A549 (cell line): ENCODE measurements around the gene GADD45B. TPM values are rescaled to one million over a fixed set of nuclear protein-coding genes. Genes with fewer than 3 reads are reported as not detected.

Experiments
- ATAC-seq, 2 experiments: fragments of 200-7000 bp in 1 of 2; fragments of >200 bp in 1 of 2; cut with Nextera tagmentation in 1 of 2; cut with Tn5 transposase in 1 of 2; 3 replicates each; pipeline versions ENCODE4 v1.8.0 to v1.9.1; 2018 to 2020; ENCODE audit warnings: mild to moderate bottlenecking in 1 of 2, moderate library complexity in 1 of 2
- CTCF ChIA-PET: fragments of 300-600 bp; sonication (Branson Sonifier 250); formaldehyde crosslinking; extraction: SDS; loops from one replicate; lab custom pipeline; 2021; ENCODE audit warnings: antibody characterized with exemption, inconsistent platforms; lab: Yijun Ruan, JAX
- POLR2A ChIA-PET: fragments of 350-600 bp; formaldehyde crosslinking; extraction: SDS; loops from one replicate; lab custom pipeline; 2021; ENCODE audit warnings: antibody characterized with exemption, inconsistent platforms; lab: Yijun Ruan, JAX
- DNase-seq, 2 experiments: peaks; one replicate each; pipeline versions ENCODE4 v3.0.0 to v3.0.0-alpha.2; 2011 to 2016; ENCODE audit warnings: low read depth in 1 of 2, low spot score in 1 of 2
- FAIRE-seq: peaks from 2 replicates; lab custom pipeline; 2011; peaks lifted over from hg19 to GRCh38; lab: Jason Lieb, UNC
- H3K27ac ChIP-seq, 2 experiments: fragments of >200 bp; sonication (Bioruptor Twin); formaldehyde crosslinking; 3 replicates each; pipeline ENCODE4 v1.5.1; 2016 to 2017
- H3K4me1 ChIP-seq: fragments of >200 bp; sonication (Bioruptor Twin); formaldehyde crosslinking; 3 replicates; pipeline ENCODE4 v1.6.1; 2016
- H3K4me2 ChIP-seq: fragments of >200 bp; sonication (Bioruptor Twin); formaldehyde crosslinking; 3 replicates; pipeline ENCODE4 v1.6.1; 2016
- H3K4me3 ChIP-seq: fragments of >200 bp; sonication (Bioruptor Twin); formaldehyde crosslinking; 3 replicates; pipeline ENCODE4 v1.5.1; 2016
- H3K9me3 ChIP-seq: fragments of >200 bp; sonication (Bioruptor Twin); formaldehyde crosslinking; 3 replicates; pipeline ENCODE4 v1.6.1; 2016
- ATOH8 ChIP-seq: fragments of 250-450 bp; sonication (Bioruptor Pico); IDR thresholded peaks from 2 replicates; pipeline ENCODE4 v1.5.0; 2020; ENCODE audit warnings: low read depth, mild to moderate bottlenecking, moderate library complexity
- BCL3 ChIP-seq: fragments of >200 bp; sonication (Bioruptor Twin); formaldehyde crosslinking; IDR thresholded peaks from 3 replicates; pipeline ENCODE4 v1.6.1; 2016
- BHLHE40 ChIP-seq: IDR thresholded peaks from 2 replicates; pipeline ENCODE4 v1.6.1; 2012; ENCODE audit warnings: low read depth, low read length, inconsistent platforms
- CBX8 ChIP-seq: fragments of 200-600 bp; sonication (generic); IDR thresholded peaks from 2 replicates; pipeline ENCODE4 v1.6.1; 2016
- CEBPB ChIP-seq, 2 experiments: fragments of >200 bp in 1 of 2; sonication (Bioruptor Twin) in 1 of 2; formaldehyde crosslinking in 1 of 2; IDR thresholded peaks; 2 replicates each; pipeline ENCODE4 v1.6.1; 2012 to 2016
- CHD2 ChIP-seq: fragments of 150-350 bp; IDR thresholded peaks from 2 replicates; pipeline ENCODE4 v1.6.1; 2014; ENCODE audit warnings: low read length; ENCODE audit not compliant: partially characterized antibody
- CHD4 ChIP-seq: fragments of 200-600 bp; sonication (generic); IDR thresholded peaks from 2 replicates; pipeline ENCODE4 v1.6.1; 2016; ENCODE audit warnings: antibody characterized with exemption, mild to moderate bottlenecking, borderline replicate concordance
- EHF ChIP-seq: fragments of 250-450 bp; sonication (Bioruptor Pico); IDR thresholded peaks from 2 replicates; pipeline ENCODE4 v1.5.0; 2020; ENCODE audit warnings: mild to moderate bottlenecking
- ELK1 ChIP-seq: fragments of 150-350 bp; IDR thresholded peaks from 2 replicates; pipeline ENCODE4 v1.6.1; 2014; ENCODE audit warnings: low read depth, mild to moderate bottlenecking, low read length
- FOSB ChIP-seq: fragments of 250-450 bp; sonication (Bioruptor Pico); IDR thresholded peaks from 2 replicates; pipeline ENCODE4 v1.5.0; 2020; ENCODE audit warnings: mild to moderate bottlenecking, moderate library complexity
- FOSL2 ChIP-seq, 2 experiments: fragments of 450-650 bp in 1 of 2; fragments of >200 bp in 1 of 2; sonication (Bioruptor Twin) in 1 of 2; formaldehyde crosslinking; IDR thresholded peaks; 2 replicates each; pipeline versions ENCODE4 v1.5.0 to v1.6.1; 2016 to 2020; ENCODE audit warnings: mild to moderate bottlenecking in 1 of 2, moderate library complexity in 1 of 2
- GATA3 ChIP-seq: IDR thresholded peaks from 2 replicates; pipeline ENCODE4 v1.6.1; 2012; ENCODE audit warnings: borderline replicate concordance
- HDAC2 ChIP-seq: fragments of 200-600 bp; sonication (generic); IDR thresholded peaks from 2 replicates; pipeline ENCODE4 v1.6.1; 2016
- HES2 ChIP-seq: fragments of >200 bp; sonication (Bioruptor Twin); formaldehyde crosslinking; IDR thresholded peaks from 2 replicates; pipeline ENCODE4 v1.6.1; 2016
- HOXA7 ChIP-seq: fragments of 250-450 bp; sonication (Bioruptor Pico); IDR thresholded peaks from 2 replicates; pipeline ENCODE4 v1.5.0; 2020; ENCODE audit warnings: mild to moderate bottlenecking, moderate library complexity
- JUN ChIP-seq, 2 experiments: fragments of >200 bp; sonication (Bioruptor Twin); formaldehyde crosslinking; IDR thresholded peaks; 2 replicates in 1 of 2; 3 replicates in 1 of 2; pipeline ENCODE4 v1.6.1; 2016 to 2017
- JUNB ChIP-seq: fragments of >200 bp; sonication (Bioruptor Twin); formaldehyde crosslinking; IDR thresholded peaks from 2 replicates; pipeline ENCODE4 v1.6.1; 2016
- KDM1A ChIP-seq: fragments of 200-600 bp; sonication (generic); IDR thresholded peaks from 2 replicates; pipeline ENCODE4 v1.6.1; 2016; ENCODE audit warnings: low read depth, mild to moderate bottlenecking
- MAX ChIP-seq: IDR thresholded peaks from 2 replicates; pipeline ENCODE4 v1.6.1; 2012
- MAZ ChIP-seq: fragments of 150-350 bp; IDR thresholded peaks from 2 replicates; pipeline ENCODE4 v1.6.1; 2014; ENCODE audit warnings: antibody characterized with exemption, low read depth, low read length, borderline replicate concordance
- NFE2L2 ChIP-seq: fragments of 150-350 bp; conservative IDR thresholded peaks from 2 replicates; pipeline ENCODE4 v1.6.1; 2014; ENCODE audit warnings: low read length
- NPAS2 ChIP-seq: fragments of 250-450 bp; sonication (Bioruptor Pico); IDR thresholded peaks from 2 replicates; pipeline ENCODE4 v1.8.0; 2022; ENCODE audit warnings: mild to moderate bottlenecking, moderate library complexity, borderline replicate concordance
- NR3C1 ChIP-seq: fragments of >200 bp; sonication (Bioruptor Twin); formaldehyde crosslinking; IDR thresholded peaks from 3 replicates; pipeline ENCODE4 v1.6.1; 2017
- PBX3 ChIP-seq: IDR thresholded peaks from 2 replicates; pipeline ENCODE4 v1.6.1; 2012
- PHF8 ChIP-seq: fragments of 200-600 bp; sonication (generic); IDR thresholded peaks from 2 replicates; pipeline ENCODE4 v1.6.1; 2016; ENCODE audit warnings: low read depth, mild to moderate bottlenecking, antibody characterized with exemption, moderate library complexity, borderline replicate concordance
- POLR2A ChIP-seq: IDR thresholded peaks from 2 replicates; pipeline ENCODE4 v1.6.1; 2012; ENCODE audit warnings: mild to moderate bottlenecking, low read length
- RAD21 ChIP-seq, 2 experiments: fragments of >200 bp in 1 of 2; sonication (Bioruptor Twin) in 1 of 2; formaldehyde crosslinking in 1 of 2; IDR thresholded peaks in 1 of 2; conservative IDR thresholded peaks in 1 of 2; 2 replicates in 1 of 2; 3 replicates in 1 of 2; pipeline ENCODE4 v1.6.1; 2012 to 2018; ENCODE audit warnings: inconsistent platforms in 1 of 2
- RARB ChIP-seq: fragments of 250-450 bp; sonication (Bioruptor Pico); IDR thresholded peaks from 2 replicates; pipeline ENCODE4 v1.8.0; 2021; ENCODE audit warnings: mild to moderate bottlenecking, moderate library complexity
- RCOR1 ChIP-seq: fragments of 150-350 bp; IDR thresholded peaks from 2 replicates; pipeline ENCODE4 v1.6.1; 2014; ENCODE audit warnings: antibody characterized with exemption, low read length, low read depth
- RNF2 ChIP-seq: fragments of 200-600 bp; sonication (generic); IDR thresholded peaks from 2 replicates; pipeline ENCODE4 v1.6.1; 2016; ENCODE audit warnings: low read depth, mild to moderate bottlenecking, antibody characterized with exemption, moderate library complexity, borderline replicate concordance
- SMC3 ChIP-seq: fragments of >200 bp; sonication (Bioruptor Twin); formaldehyde crosslinking; IDR thresholded peaks from 3 replicates; pipeline ENCODE4 v1.6.1; 2018; ENCODE audit warnings: inconsistent platforms
- SREBF2 ChIP-seq: fragments of 450-650 bp; IDR thresholded peaks from 2 replicates; pipeline ENCODE4 v1.6.1; 2014; ENCODE audit warnings: mild to moderate bottlenecking, moderate library complexity
- TFCP2L1 ChIP-seq: fragments of 250-450 bp; sonication (Bioruptor Pico); IDR thresholded peaks from 2 replicates; pipeline ENCODE4 v1.5.0; 2021; ENCODE audit warnings: mild to moderate bottlenecking
- TP53 ChIP-seq: fragments of 250-450 bp; sonication (Bioruptor Pico); IDR thresholded peaks from 2 replicates; pipeline ENCODE4 v1.5.0; 2021; ENCODE audit warnings: mild to moderate bottlenecking, moderate library complexity
- ZC3H11A ChIP-seq: fragments of 450-650 bp; IDR thresholded peaks from 2 replicates; pipeline ENCODE4 v1.6.1; 2014; ENCODE audit warnings: antibody characterized with exemption, mild to moderate bottlenecking
- ZFP36 ChIP-seq: fragments of 450-650 bp; IDR thresholded peaks from 2 replicates; pipeline ENCODE4 v1.6.1; 2014; ENCODE audit warnings: borderline replicate concordance; ENCODE audit not compliant: partially characterized antibody
- ZNF302 ChIP-seq: fragments of 250-450 bp; sonication (Bioruptor Pico); IDR thresholded peaks from 2 replicates; pipeline ENCODE4 v1.9.0; 2021; ENCODE audit warnings: inconsistent platforms, mild to moderate bottlenecking, moderate library complexity
- WGBS: methylation state at CpG from one replicate; pipeline ENCODE4 v1.1.6; 2017; ENCODE audit errors: missing lambda C conversion rate; 5-methylcytosine and 5-hydroxymethylcytosine counted together
- polyA minus RNA-seq: library from RNA; depleted of rRNA, polyadenylated mRNA; stranded (reverse); fragments of >200 nt; gene quantifications from 2 replicates; pipeline ENCODE4 v1.2.3, GENCODE V29; 2011; rRNA and poly(A)+ RNA removed
- polyA plus RNA-seq, 4 experiments: library from polyadenylated mRNA; depleted of rRNA in 3 of 4; stranded (reverse); fragments of >200 nt; fragmentation: RNase III in 1 of 4; extraction: RNeasy Plus Mini Kit Qiagen cat#74134 plus additional on column Dnase treatment in 1 of 4; gene quantifications; 2 replicates in 3 of 4; 3 replicates in 1 of 4; pipeline ENCODE4 v1.2.3, GENCODE V29; 2011 to 2017

The GADD45B gene
- polyA plus RNA-seq (2011; rRNA removed) = 65.3 and 72.5 TPM in 2 replicates
- 120 and 125 TPM in 2 replicates for polyA plus RNA-seq (2012; cell fraction: cytosol; rRNA removed)
- 193 and 205 TPM in 2 replicates for polyA plus RNA-seq (2012; cell fraction: nucleus; rRNA removed)
- polyA plus RNA-seq (2017; fragmentation: RNase III; extraction: RNeasy Plus Mini Kit Qiagen cat#74134 plus additional on column Dnase treatment) = 38.6 to 42.4 TPM (median 39.9 TPM) in 3 replicates
- 42.7 and 50.1 TPM in 2 replicates for polyA minus RNA-seq

- FAIRE-seq = no peak
- Histone ChIP-seq H3K9me3 (no peaks in the 10 kb centered on the region), H3K4me2 (peak within 1 kb of the TSS; percentile 98), H3K4me3 (peak within 1 kb of the TSS; percentile 95), H3K4me1 (peaks cover 9% of the 10 kb centered on the region), H3K27ac (peak within 1 kb of the TSS; percentile 93 to 99)
- ChIA-PET CTCF (interaction anchor here (0.6 to 10.5 kb wide), 13 partner anchors 8 to 161 kb away, joined by 3 to 156 read pairs (median 5); no protein-coding TSS in a partner anchor), POLR2A (interaction anchor here (0.6 to 5.2 kb wide), 64 partner anchors 9 to 1340 kb away, joined by 3 to 211 read pairs (median 6); partner anchors contain the start of genes ABHD17A, LMNB2, PLEKHJ1 and THOP1)
- WGBS = under 1% methylated on average over 12 of the region's 70 CpGs
- DNase-seq = peak; percentile 94 to 96
- ATAC-seq = peak; percentile 41 to 65
- TF ChIP-seq CBX8 (no peak), SMC3 (no peak; the same call in 2 of the 3 replicates), JUNB (no peak), TFCP2L1 (CRISPR knock-in tag) (0 out of 2 replicates have a peak, but pooled peaks have one; percentile 62), JUN (IDR thresholded peaks at IDR 0.05) (peak; percentile 96 to 97), EHF (CRISPR knock-in tag) (no peak), ZFP36 (no peak), NPAS2 (CRISPR knock-in tag) (no peak), RARB (CRISPR knock-in tag) (no peak), MAZ (peak; percentile 44; the same call in 1 of the 2 replicates), NR3C1 (no peak), NFE2L2 (no peak), PBX3 (peak; percentile 68), GATA3 (peak; percentile 45; the same call in 1 of the 2 replicates), ELK1 (no peak), BHLHE40 (no peak), POLR2A (peak; percentile 100), ZNF302 (no peak), FOSB (CRISPR knock-in tag) (peak; percentile 84), ATOH8 (no peak), TP53 (CRISPR knock-in tag) (no peak), HES2 (no peak), SREBF2 (no peak), FOSL2 (IDR thresholded peaks at IDR 0.05) (no peak), FOSL2 (CRISPR knock-in tag; IDR thresholded peaks at IDR 0.05) (no peak), HOXA7 (CRISPR knock-in tag) (peak; percentile 83), RNF2 (no peak), CHD2 (peak; percentile 23), MAX (peak; percentile 46; the same call in 1 of the 2 replicates), CEBPB (IDR thresholded peaks at IDR 0.05) (peak in 1 of 2 experiments; percentile 49; a peak in 2 of 4 replicates), RCOR1 (no peak), CHD4 (no peak), HDAC2 (0 out of 2 replicates have a peak, but pooled peaks have one; percentile 3), BCL3 (peak; percentile 99), KDM1A (no peak), RAD21 (conservative IDR thresholded peaks at IDR 0.05 in 1 of 2, IDR thresholded peaks at IDR 0.05 in 1 of 2) (peak in 1 of 2 experiments; percentile 24; a peak in 2 of 5 replicates), PHF8 (peak; percentile 56; the same call in 1 of the 2 replicates), ZC3H11A (no peak)
Observed at GRCh38 chr19:2475702-2476450, at the start of gene GADD45B. TSS of gene GADD45B (plus strand) at chr19:2476127. CDS start at chr19:2476359, 232 bp downstream.
